Spleen (tissue), 11 donors: ENCODE data around the gene KRTAP3-1. TPM values are rescaled to one million over a fixed set of nuclear protein-coding genes. Genes with fewer than 3 reads are reported as not detected.
"Not testable (repeated sequence)": the region's sequence is repeated elsewhere in the genome, so short reads cannot be mapped to it uniquely, and the experiment has no call there.

Experiments used
- DNase-seq: peaks from one replicate; pipeline ENCODE4 v3.0.0-alpha.2; 2020
- H3K27ac ChIP-seq, 8 donors: fragments of 200-600 bp; sonication (generic) in 7 of 8; 1 replicate in 4 of 8; 2 replicates in 4 of 8; pipeline versions ENCODE4 v1.5.0 to v1.8.0; 2016 to 2021; ENCODE audit warnings: inconsistent platforms in 4 of 8, mild to moderate bottlenecking in 4 of 8, moderate library complexity in 1 of 8
- H3K27me3 ChIP-seq, 7 donors: fragments of 200-600 bp; sonication (generic) in 6 of 7; replicated peaks in 1 of 7; 1 replicate in 4 of 7; 2 replicates in 3 of 7; pipeline versions ENCODE4 v1.5.0 to v1.8.0; 2016 to 2021; ENCODE audit warnings: inconsistent platforms in 3 of 7, mild to moderate bottlenecking in 1 of 7
- H3K36me3 ChIP-seq, 6 donors: fragments of 200-600 bp; sonication (generic) in 5 of 6; 1 replicate in 4 of 6; 2 replicates in 2 of 6; pipeline versions ENCODE4 v1.5.0 to v1.8.0; 2016 to 2021; ENCODE audit warnings: inconsistent platforms in 2 of 6
- H3K4me1 ChIP-seq, 6 donors: fragments of 200-600 bp; sonication (generic) in 5 of 6; 1 replicate in 3 of 6; 2 replicates in 3 of 6; pipeline versions ENCODE4 v1.5.0 to v1.8.0; 2016 to 2021; ENCODE audit warnings: inconsistent platforms in 3 of 6
- H3K4me3 ChIP-seq, 8 donors: fragments of 200-600 bp; sonication (generic) in 7 of 8; 1 replicate in 4 of 8; 2 replicates in 4 of 8; pipeline versions ENCODE4 v1.5.0 to v1.8.0; 2016 to 2021; ENCODE audit warnings: inconsistent platforms in 4 of 8, mild to moderate bottlenecking in 4 of 8, moderate library complexity in 2 of 8
- H3K9me3 ChIP-seq, 8 donors: fragments of 200-600 bp; sonication (generic) in 7 of 8; 1 replicate in 4 of 8; 2 replicates in 4 of 8; pipeline versions ENCODE4 v1.5.0 to v1.8.0; 2016 to 2021; ENCODE audit warnings: inconsistent platforms in 4 of 8
- CTCF ChIP-seq, 11 experiments: fragments of 200-600 bp in 7 of 11; fragments of 450-650 bp in 4 of 11; sonication (generic) in 4 of 11; IDR thresholded peaks in 8 of 11; conservative IDR thresholded peaks in 3 of 11; 1 replicate in 7 of 11; 2 replicates in 4 of 11; pipeline versions ENCODE4 v1.4.0 to v1.8.0; 2016 to 2021; ENCODE audit warnings: antibody characterized with exemption in 11 of 11, inconsistent platforms in 4 of 11, mild to moderate bottlenecking in 1 of 11
- POLR2A ChIP-seq, 3 donors: fragments of 450-650 bp; IDR thresholded peaks; one replicate each; pipeline ENCODE4 v1.5.1; 2017; ENCODE audit warnings: antibody characterized with exemption in 3 of 3, mild to moderate bottlenecking in 1 of 3
- POLR2AphosphoS5 ChIP-seq, 3 donors: sonication (generic); formaldehyde crosslinking; IDR thresholded peaks; one replicate each; pipeline ENCODE4 v1.5.1; 2017; ENCODE audit warnings: antibody characterized with exemption in 3 of 3
- WGBS, 5 donors: extraction: QIAGEN DNeasy Blood & Tissue Kit in 3 of 5; methylation state at CpG; one replicate each; pipeline versions ENCODE4 v1.1.5 to v1.1.7; 2013 to 2018; 5-methylcytosine and 5-hydroxymethylcytosine counted together
- intact Hi-C: fragments of 100-400 bp; cut with DNase I; formaldehyde crosslinking; loops from one replicate; pipeline ENCODE4 v1.15.0; 2023; ENCODE audit warnings: low total_unique reads
- polyA plus RNA-seq, 3 donors: library from polyadenylated mRNA; stranded (reverse); fragments of 200-250 nt; gene quantifications; one replicate each; pipeline ENCODE4 v1.2.1, GENCODE V29; 2013
- total RNA-seq, 7 donors: library from RNA; depleted of rRNA in 3 of 7; stranded (reverse); fragments of >200 nt in 3 of 7; fragmentation: NEBNext Ultra II Directional in 4 of 7; extraction: Animal tissue kit (Norgen Biotek cat#: 25700) in 4 of 7; gene quantifications; one replicate each; pipeline versions ENCODE4 v1.1.0 to v1.2.1, GENCODE V29; 2016 to 2021
- donor health status: healthy with polysubstance abuse.
- donor health status: DM: no; HTN: no; CAD: no; lungs with moderate emphysema.
- donor health status: DM: no; HTN: no; CAD: no.
- donor health status: Bipolar disorder and iron deficiency.
- donor health status: healthy.
- donor health status: DM: no; HTN: no; CAD: no.
- donor health status: DM: yes; HTN: yes; CAD: no.

Gene KRTAP3-1
- total and polyA plus RNA-seq, 10 donors, result not detected

- no peak for DNase-seq
- Histone ChIP-seq H3K9me3 (peaks cover 0 to 5% (median 2%) of the 10 kb centered on the region in 8 donors), H3K4me3 (no peak overlapping the region), H3K27ac (no peak overlapping the region), H3K36me3 (no peaks in the 10 kb centered on the region), H3K27me3 (peaks cover 0 to 39% (median 9%) of the 10 kb centered on the region in 7 donors), H3K4me1 (no peaks in the 10 kb centered on the region)
- TF ChIP-seq POLR2AphosphoS5 (IDR thresholded peaks at IDR 0.05) (no peak), POLR2A (IDR thresholded peaks at IDR 0.05) (no peak), CTCF (IDR thresholded peaks at IDR 0.05 in 8 of 11, conservative IDR thresholded peaks at IDR 0.05 in 3 of 11) (no peak)
- intact Hi-C loops, result no loop called here
These were observed 43.6 kb upstream of the KRTAP3-1 start for GRCh38 chr17:41052566-41052965.

GRCh38 chr17:41049110-41049509, 40.2 kb upstream of the KRTAP3-1 start:
- no peaks in the 10 kb centered on the region for H3K36me3 ChIP-seq
- no peak overlapping the region for H3K27ac ChIP-seq
- H3K4me1 ChIP-seq, result no peaks in the 10 kb centered on the region
- DNase-seq, result no peak
- no peaks in the 10 kb centered on the region for H3K9me3 ChIP-seq
- peaks cover 0 to 38% (median 9%) of the 10 kb centered on the region in 7 donors for H3K27me3 ChIP-seq
- intact Hi-C loops, result no loop called here
- H3K4me3 ChIP-seq, result no peak overlapping the region
- 31 to 62% (median 39%) methylated on average over 2 of the region's 2 CpGs for WGBS, 5 donors
- TF ChIP-seq POLR2AphosphoS5 (IDR thresholded peaks at IDR 0.05) (no peak), POLR2A (IDR thresholded peaks at IDR 0.05) (no peak), CTCF (IDR thresholded peaks at IDR 0.05 in 8 of 11, conservative IDR thresholded peaks at IDR 0.05 in 3 of 11) (no peak)

GRCh38 chr17:41048441-41048840, 39.5 kb upstream of the KRTAP3-1 start:
- 71 to 79% (median 76%) methylated on average over 7 of the region's 7 CpGs for WGBS, 5 donors
- no peak for DNase-seq
- intact Hi-C loops, result no loop called here
- TF ChIP-seq POLR2A (IDR thresholded peaks at IDR 0.05) (no peak), POLR2AphosphoS5 (IDR thresholded peaks at IDR 0.05) (no peak), CTCF (IDR thresholded peaks at IDR 0.05 in 8 of 11, conservative IDR thresholded peaks at IDR 0.05 in 3 of 11) (no peak)
- no peak overlapping the region for H3K27ac ChIP-seq
- H3K36me3 ChIP-seq, result no peaks in the 10 kb centered on the region
- H3K4me1 ChIP-seq, result no peaks in the 10 kb centered on the region
- H3K4me3 ChIP-seq, result no peak overlapping the region
- peaks cover 0 to 5% (median 1%) of the 10 kb centered on the region in 8 donors for H3K9me3 ChIP-seq
- H3K27me3 ChIP-seq, result peaks cover 0 to 34% (median 9%) of the 10 kb centered on the region in 7 donors

GRCh38 chr17:41046735-41047465, 38.0 kb upstream of the KRTAP3-1 start, which contains the start of gene KRTAP2-1:
Gene KRTAP2-1 (minus strand): TSS chr17:41047316. CDS start chr17:41047267, 49 bp downstream.
- DNase-seq, H3K4me3 ChIP-seq, intact Hi-C loops, H3K27ac ChIP-seq, H3K36me3 ChIP-seq, H3K4me1 ChIP-seq: not testable (repeated sequence)
- H3K9me3 ChIP-seq, result peaks cover 0 to 13% (median 10%) of the 10 kb centered on the region in 8 donors
- 55 to 79% (median 69%) methylated on average over 7 to 10 of the region's 33 CpGs for WGBS, 5 donors
- peaks cover 0 to 34% (median 9%) of the 10 kb centered on the region in 7 donors for H3K27me3 ChIP-seq
